Fibroblast of mammary gland (primary cell): ENCODE results near the gene ADAM19.

Source experiments
- DNase-seq: peaks from one replicate; pipeline ENCODE4 v3.0.0-alpha.2; 2010; ENCODE audit warnings: low read depth
- H3K4me3 ChIP-seq: 2 replicates; pipeline ENCODE4 v1.5.1; 2011; ENCODE audit warnings: low read depth, mild to moderate bottlenecking, low read length, moderate library complexity; ENCODE audit not compliant: control insufficient read depth
- TF ChIP-seq, protein P1 (sequence below): conservative IDR thresholded peaks from 2 replicates; pipeline ENCODE4 v1.5.1; 2011; ENCODE audit warnings: low read depth, low read length, inconsistent platforms; ENCODE audit not compliant: control insufficient read depth, insufficient read depth

Gene ADAM19

GRCh38 chr5:157612581-157612980 lies 37.0 kb upstream of the ADAM19 start:
- TF ChIP-seq, protein P1, sequence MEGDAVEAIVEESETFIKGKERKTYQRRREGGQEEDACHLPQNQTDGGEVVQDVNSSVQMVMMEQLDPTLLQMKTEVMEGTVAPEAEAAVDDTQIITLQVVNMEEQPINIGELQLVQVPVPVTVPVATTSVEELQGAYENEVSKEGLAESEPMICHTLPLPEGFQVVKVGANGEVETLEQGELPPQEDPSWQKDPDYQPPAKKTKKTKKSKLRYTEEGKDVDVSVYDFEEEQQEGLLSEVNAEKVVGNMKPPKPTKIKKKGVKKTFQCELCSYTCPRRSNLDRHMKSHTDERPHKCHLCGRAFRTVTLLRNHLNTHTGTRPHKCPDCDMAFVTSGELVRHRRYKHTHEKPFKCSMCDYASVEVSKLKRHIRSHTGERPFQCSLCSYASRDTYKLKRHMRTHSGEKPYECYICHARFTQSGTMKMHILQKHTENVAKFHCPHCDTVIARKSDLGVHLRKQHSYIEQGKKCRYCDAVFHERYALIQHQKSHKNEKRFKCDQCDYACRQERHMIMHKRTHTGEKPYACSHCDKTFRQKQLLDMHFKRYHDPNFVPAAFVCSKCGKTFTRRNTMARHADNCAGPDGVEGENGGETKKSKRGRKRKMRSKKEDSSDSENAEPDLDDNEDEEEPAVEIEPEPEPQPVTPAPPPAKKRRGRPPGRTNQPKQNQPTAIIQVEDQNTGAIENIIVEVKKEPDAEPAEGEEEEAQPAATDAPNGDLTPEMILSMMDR, result no peak

DNA sequence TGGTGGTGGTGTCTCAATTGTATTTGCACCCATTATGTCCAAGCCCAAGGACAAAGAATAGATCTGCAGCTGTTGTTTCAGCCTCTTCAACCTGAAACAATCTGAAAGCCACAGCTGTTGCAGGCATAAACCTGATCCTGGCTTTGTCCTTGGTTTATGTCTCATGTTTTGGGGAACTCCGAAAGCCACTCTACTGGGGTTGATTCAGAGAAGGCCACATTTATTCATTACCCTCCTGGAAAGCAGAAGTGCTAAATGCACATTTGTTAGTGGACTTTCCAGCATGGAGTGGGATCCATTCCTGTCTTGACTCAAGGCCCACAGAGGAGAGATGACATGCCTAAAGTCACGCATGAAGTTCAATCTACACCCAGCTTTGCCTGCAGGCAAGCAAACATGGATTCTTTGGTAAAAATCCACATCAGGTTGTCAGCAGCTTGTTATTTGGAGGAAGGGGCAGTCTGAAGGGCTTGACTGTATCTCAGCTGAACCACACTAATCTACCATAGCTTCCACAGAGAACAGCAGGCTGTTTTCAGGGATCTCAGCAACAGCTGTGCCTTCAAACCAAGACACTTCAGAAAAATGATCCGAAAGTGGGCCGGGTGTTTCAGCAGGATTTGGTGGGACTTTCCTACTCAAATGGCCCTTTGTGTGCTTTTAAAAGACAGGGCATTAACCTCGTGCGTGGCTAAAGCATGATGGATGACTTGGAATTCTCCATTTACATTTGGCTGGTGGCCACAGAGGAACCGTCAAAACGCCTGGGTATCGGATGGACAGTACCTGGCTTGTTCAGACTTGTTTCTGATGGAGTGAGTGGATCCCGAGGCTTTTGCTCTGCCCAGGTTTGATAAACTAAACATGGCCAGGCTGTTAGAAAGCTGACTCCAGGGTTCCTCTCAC lies 36.2 kb upstream of the ADAM19 start:
- TF ChIP-seq, protein P1, result no peak
- no peak for DNase-seq
- no peak overlapping the region for H3K4me3 ChIP-seq

More at GRCh38 chr5:157612581-157612980, 37.0 kb upstream of the ADAM19 start:
- DNase-seq, result no peak
- no peak overlapping the region for H3K4me3 ChIP-seq

DNA sequence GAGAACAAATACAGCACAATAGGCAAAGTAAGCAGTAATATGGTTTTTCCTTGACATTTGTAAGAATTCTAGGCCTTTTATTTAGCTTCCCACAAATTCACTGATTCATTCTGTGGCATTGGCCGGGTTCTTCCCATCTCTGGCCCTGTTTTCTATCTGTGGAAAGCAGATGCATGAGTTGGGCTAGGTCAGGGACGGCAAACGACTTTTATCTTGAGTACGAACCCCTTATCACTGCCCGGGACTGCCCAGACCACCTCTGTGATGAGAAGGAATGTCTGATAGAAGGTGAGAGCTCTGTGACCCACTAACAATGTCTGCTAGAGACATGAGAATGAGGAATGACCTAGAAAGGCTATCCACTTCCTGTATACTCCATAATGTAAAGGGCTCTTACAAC lies 35.4 kb upstream of the ADAM19 start:
- no peak for DNase-seq
- H3K4me3 ChIP-seq, result no peak overlapping the region
- TF ChIP-seq, protein P1, result no peak

DNA sequence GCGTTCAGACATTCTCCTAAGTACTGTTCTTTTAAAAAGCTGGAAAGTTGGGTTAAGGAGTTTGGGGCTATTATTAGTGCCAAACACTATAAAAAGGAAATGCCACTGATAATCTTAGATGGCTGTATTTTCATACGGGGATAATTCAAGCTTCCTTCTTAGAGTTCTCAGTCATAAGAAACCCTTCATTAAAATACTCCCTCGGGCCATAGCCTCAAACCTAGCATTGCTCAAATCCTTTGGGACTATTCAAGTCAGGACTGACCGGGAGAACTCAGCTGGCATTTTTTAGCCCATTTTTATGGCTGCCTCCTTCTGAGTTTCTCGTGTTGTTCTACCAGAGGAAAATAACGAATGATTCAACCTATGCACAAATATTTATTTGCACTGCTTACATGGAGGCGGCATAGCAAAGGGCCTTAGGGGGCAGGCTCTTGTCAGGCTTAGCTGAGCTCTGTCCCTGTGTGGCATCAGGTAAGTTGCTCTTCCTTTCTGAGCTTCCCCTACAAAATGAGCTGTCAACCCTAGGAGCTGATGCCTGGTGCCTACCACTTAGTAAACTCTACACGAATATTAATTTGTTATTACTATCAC lies 33.5 kb upstream of the ADAM19 start:
- TF ChIP-seq, protein P1, result no peak
- no peak overlapping the region for H3K4me3 ChIP-seq
- no peak for DNase-seq

GRCh38 chr5:157607371-157608161 lies 32.0 kb upstream of the ADAM19 start:
- H3K4me3 ChIP-seq, result no peak overlapping the region
- TF ChIP-seq, protein P1, result no peak
- DNase-seq, result peak; percentile 90

- no peak overlapping the region for H3K4me3 ChIP-seq
- DNase-seq, result peak; percentile 75
- TF ChIP-seq, protein P1, result no peak
These were observed 30.5 kb upstream of the ADAM19 start for GRCh38 chr5:157606046-157606445.
